Activated naive CD4-positive, alpha-beta T cell treated with Interleukin-2 at 50 U/mL for 16 hours (primary cell): Measurements from ENCODE around the gene GID8.
A peak's percentile ranks its signal among the peaks of the same experiment; 100 is the strongest.
"Not testable (repeated sequence)": the region's sequence is repeated elsewhere in the genome, so short reads cannot be mapped to it uniquely, and the experiment has no call there.

Experiments used
- DNase-seq: peaks from one replicate; pipeline ENCODE4 v3.0.0-alpha.2; 2020

Gene GID8

DNA sequence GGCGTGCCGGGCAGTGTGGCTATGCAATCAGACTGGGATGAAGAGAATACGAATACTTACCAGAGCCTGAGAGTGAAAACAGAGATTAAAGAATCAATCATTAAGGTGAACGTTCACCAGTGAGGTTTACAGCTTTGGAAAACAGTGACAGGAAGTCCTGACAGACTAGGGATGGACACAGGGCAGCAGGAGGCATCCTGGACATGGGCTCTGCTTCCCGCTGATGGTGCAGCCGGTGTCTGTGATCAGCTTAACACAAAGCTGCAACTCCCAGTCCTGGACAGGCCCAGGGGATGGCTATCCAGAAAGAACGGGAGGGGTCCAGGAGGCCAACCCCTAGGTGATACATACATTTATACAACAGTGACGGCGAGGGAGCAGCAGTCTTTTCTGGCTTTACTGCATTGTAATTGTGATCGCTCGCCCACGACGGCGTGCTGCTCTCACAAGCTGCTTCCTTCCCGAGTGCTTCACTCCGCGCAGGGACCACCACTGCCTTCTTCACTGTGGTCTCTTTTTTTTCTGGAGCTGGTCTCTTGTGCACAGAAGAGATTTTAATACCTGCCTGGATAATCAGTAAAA lies 32.3 kb upstream of the GID8 start:
- DNase-seq: no peak

DNA sequence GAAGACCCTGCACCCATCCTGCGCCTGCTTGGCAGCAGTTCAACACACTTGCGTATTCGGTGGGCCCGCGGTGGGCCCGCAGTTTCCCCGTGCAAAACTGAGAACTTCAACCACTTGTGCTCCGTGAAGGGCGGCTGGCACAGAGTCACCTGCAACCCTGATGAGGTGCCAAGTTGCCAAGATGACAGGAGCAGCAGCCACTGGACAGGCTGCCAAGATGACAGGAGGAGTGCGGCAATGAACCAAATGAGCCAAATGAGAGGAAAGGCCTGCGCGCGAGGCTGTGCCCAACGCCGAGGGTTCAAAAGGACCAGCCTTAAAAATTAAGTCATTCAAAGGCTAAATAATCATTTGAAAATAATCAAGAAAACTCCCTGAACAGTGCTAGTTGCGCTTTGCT lies 31.7 kb upstream of the GID8 start:
- DNase-seq: no peak

DNA sequence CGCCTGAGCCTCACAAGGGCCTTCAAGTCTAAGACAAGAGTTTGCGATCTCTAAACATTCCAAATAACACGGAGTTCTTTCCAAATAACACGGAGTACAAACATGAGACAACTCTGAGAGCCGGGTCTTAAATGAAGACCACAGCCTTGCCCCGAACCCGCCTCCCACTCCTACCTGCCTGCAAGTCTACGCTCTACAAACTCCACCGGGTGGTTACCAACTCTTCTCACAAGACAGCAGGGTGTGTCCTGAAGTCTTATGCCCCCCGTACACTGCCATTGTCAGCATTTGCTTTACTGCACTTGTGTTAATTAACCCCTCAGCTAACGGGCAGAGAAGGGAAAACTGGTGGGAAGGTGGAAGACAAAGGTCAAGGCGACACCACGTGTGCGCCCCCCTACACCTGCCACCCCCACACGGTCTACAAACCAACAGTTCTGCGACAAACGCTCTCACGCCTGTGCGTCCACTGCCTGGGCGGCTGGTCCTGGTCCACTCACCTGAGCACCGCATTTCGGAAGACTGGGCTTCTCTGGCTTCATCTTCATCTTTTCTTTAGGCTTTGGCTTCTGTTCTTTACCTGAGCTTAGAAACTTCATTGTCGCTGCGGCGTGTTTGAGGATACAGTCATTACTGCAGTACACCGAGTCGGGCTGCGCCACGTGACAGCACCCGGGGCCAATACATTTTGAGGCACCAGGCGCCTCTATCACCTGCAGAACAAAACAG lies 31.1 kb upstream of the GID8 start:
- DNase-seq: no peak

DNA sequence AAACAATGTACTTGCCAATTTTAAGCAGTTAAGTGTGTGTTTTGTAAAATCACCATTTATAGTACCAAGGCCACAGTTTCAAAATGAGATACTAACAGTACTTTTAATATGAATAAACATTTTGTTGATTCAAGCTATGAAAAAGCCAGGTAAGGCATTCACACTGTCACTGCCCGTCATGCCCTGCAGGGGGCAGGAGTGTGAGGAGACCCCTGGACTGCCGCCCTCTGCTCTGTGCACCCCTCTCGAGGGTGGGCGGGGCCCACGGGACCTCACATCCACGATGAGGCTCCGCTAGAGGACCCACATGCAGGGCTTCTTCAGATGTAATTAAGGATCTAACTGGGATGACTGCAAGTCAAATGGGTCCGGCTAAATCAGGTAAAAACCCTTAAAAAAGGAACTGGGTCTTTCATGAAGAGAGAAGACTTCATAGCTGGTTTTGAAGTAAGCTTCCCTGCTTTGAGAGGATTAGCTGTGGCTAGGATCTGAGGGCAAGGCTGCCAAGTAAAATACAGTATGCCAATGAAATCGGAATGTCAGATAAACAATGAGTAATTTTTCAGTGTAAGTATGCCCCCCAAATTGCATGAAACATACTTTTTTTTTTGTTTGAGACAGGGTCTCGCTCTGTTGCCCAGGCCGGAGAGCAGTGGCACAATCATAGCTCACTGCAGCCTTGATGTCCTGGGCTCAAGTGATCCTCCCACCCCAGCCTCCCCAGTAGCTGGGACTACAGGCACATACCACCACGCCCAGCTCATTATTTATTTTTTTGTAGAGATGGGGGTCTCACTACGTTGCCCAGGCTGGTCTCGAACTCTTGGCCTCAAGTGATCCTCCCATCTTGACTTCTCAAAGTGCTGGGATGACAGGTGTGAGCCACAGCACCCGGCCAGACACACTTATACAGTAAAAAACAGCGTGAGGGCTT lies 30.3 kb upstream of the GID8 start:
- DNase-seq: peak; percentile 40

DNA sequence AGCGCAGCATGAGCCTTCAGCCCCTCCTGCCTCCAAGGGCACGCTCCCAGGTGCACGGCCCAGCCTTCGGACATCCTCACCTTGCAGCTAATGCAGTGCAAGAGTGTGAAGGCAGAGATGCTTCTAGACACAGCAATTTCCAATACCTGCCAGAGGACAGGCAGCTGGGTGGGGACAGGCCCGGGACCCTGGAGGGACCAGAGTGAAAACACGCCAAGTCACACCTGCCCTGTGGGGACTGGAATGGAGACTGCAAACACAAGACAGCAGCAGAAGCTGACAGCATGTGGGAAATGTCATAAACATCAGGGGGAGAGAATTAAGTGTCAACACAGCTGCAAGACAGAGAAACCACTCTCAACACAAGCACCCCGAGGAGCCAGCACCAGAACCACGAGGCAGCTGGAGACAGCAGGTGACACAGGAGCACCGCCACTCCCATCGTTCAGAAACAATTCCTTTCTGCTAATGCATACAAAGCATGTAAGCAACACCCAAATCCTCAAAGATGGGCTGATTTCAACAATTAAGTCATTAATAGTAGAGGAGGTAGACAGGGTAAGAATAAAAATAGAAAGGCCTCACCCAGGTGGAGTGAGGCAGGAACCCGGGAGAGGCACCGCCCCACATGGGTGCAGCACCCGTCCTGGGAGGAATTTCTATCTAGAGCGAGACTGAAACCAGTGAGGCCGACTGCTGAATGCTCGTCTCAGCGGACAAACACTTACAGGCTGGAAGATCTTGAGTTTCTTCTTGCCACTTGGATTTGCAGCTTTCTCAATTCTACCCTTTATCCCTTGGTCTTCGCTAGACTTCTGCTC lies 28.8 kb upstream of the GID8 start:
- no peak for DNase-seq

DNA sequence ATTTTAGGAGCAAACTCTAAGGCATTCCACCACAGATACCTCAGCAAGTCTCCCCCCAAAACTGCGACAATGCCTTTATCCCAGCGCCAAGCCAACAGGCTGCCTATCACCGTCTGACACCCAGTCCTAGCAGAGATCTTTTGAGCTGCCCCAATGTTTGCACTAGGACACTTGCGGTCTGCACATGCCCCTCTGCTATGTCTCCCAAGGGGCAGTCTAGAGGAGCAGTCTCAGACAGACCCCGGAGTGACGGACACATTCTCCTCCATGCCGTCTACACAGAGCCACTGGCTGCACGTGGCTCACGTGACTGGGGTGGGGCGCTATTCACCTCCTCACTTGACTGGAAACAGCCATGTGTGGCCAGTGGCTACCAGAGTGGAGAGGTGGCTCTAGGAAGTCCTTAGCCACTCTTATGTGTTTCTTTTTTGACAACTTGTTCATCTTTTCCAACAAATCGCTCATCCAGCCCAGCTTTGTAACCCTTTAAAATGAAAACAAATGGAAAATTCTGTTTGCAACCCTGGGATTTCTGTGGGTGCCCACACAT lies 27.7 kb upstream of the GID8 start:
- no peak for DNase-seq

DNA sequence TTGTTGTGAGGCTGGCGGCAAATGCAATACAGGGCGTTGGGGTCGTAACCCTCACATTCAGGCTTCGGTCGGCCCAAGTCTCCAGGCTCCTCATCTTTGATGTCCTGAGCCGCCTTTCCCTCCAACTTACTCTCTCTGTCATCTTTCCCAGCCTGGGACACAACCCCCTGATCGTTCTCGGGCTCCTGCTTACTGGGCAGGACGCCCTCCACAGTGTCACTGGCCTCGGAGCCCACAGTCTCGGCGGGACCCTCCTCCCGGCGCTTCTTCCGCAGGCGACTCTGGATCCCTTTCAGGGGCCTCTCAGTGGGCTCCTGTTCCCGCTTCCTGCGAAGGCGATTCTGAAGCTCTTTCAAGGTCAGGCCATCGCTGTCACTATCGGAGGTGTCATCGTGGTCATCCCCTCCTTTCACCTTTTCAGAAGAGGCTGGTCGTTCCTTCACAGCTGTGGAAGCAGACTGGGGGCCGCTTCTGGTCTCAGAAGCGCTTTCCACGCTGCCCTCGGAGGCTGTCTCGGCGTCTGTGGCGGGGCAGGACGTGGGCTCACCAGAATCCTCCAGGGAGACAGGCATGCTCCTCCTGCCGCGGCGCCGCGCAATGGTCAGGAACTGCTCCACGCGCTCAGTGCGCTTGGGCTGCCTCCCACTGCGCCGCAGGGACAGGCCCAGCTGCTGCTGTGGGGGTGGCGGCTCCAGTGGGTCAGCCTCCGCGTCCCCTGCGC lies 27.0 kb upstream of the GID8 start:
- DNase-seq: no peak

DNA sequence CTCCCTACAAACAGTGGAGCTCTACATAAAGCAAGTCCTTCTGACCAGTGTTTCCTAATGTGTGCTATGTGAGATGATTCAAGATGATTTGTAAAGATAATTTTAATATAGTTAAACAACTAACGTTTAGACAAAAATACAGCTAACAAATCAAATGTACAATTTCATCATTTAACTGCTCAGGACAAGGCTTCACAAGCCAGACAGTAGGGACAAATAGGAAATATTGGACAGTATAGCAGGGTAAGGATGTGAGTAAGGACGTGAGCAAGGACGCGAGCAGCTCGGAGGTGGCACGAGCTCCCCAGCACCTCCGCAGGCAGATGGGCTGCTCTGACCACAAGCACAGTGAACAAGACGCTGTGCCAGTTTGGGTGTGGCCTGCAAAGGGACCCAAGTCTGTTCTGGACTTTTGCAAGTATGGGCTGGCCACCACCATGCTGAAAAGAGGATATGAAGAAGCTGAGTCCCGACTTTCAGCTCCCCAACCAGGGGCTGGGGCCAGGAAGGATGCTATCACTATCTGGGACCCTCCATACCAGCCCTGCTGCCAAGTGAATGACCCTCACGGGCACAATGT lies 26.2 kb upstream of the GID8 start:
- no peak for DNase-seq

DNA sequence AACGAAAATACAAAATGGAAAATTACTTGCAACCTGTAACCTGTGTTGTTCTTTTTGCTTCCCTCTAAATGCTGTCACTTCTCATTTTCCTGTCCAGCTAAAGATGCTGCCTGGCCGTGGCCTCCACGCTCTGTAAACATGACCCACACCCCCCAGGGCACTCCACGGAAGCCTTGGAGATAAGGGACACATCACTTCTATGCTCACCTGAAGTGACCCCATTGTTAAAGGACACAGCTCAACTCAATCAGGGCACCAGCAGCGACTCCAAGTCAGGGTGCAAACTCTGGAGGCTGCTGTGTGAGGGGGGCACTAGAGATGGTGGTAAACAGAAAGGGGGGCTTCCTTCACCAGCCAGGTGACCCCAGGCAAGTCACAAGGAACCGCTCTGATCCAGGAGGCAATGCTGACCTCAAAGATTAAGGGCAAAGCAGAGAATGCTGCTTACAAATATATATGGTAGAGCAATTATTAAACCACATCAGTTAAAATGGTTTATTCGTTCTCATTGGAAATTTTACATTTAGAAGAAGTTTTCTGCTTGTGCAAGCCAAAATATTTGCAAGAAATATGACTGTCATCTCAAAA lies 24.8 kb upstream of the GID8 start:
- DNase-seq: no peak

DNA sequence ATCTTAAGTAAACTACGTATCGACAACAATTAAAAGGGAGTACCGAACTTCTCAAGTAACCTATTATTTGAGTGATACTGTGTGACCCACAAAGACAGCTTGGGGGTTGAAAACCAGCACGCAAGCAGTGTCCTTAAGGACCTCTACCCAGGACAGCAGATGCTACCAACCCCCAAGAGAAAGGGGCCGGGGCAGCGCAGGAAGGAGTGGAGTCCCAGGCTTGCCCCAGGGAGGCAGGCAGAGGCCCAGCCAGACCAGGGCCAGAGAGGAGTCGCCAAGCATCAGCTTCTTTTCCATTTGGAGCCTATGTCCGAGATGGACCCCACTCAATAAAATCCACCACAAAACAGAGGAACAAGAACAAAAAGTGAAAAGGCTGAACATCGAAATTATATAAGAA lies 23.5 kb upstream of the GID8 start:
- no peak for DNase-seq

DNA sequence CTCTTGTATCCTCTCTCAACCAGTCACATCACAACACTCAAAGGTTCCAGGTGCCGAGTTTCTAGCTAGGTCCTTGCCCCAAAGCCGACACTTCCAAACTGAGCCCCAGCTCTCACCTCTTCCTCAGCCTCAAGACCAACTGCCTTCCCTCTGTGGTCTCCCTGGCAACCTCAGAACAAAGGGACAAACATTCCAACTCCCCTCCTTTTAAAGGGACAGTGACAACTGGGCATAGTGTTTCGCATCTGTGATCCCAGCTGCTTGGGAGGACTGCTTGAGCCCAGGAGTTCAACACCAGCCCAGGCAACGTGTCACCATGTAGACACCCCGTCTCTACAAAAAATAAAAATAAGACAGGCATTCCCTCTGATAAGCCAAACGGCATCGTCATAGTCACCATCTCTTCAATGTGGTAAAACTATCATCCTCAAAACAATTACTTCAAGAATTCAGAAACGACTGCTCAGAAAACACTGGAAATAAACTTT lies 22.9 kb upstream of the GID8 start:
- no peak for DNase-seq

DNA sequence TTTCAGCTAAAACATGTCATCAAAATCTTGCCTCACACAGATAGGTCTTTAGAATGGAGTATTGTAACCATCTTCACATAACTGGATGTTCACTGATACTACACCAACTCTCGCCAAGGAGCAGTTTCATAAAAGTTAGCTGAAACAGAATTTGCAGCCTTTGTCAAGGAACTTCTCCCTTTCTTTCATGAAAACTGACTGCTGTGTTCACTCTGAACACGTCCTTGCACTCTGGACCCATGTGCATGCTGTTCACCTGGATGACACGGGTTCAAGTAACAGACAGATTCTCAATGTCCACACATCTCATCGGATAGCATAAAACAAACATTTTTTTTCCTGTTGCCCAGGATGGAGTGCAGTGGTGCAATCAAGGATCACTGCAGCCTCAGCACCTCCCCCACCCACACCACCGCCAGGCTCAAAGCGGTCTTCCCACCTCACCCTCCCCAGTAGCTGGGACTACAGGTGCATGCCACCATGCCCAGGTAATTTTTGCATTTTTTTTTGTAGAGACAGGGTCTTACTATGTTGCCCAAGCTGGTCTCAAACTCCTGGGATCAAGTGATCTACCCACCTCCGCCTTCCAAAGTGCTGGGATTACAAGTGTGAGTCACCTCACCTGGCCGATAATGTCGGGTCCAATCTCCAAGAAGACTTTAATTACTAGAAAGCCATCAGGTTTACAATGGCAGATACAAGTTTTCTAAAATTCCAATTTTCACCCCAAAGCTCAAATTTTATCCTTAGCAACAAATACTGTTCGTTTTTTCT lies 21.1 kb upstream of the GID8 start:
- no peak for DNase-seq

DNA sequence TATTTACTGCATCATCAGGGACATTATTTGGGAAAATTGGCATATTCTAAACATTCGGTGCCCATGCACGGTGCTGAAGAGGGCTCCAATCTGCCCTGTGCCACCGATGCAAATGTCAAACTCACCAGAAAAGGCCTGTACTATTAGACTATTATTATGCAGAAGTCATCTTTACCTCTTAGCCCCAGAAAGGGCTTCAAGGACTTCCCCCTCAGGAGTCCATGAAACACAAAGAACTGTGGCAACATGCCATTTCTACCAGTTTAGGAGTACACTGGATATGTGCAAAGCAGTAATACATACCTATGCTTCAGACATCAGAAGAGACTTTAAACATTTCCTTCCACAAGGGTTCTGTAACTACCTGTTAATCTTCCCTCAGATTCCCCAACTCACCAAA lies 20.2 kb upstream of the GID8 start:
- DNase-seq: no peak

DNA sequence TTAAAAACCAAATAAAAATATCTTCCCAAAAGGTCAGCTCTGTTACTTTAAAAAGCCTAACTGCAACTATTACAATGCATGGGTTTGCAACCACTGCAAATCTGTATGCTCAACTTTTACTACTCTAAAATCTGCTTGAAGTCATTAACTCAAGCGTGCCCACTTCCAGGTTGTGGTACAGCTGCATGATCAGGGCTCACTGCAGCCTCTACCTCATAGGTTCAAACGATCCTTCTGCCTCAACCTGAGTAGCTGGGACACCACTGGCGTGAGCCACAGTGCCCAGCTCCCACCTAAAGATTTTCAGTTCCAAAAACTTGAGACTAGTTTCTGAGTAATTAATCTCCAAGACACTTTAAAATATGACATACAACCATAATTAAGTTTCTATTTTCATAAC lies 19.8 kb upstream of the GID8 start:
- peak; percentile 44 for DNase-seq

DNA sequence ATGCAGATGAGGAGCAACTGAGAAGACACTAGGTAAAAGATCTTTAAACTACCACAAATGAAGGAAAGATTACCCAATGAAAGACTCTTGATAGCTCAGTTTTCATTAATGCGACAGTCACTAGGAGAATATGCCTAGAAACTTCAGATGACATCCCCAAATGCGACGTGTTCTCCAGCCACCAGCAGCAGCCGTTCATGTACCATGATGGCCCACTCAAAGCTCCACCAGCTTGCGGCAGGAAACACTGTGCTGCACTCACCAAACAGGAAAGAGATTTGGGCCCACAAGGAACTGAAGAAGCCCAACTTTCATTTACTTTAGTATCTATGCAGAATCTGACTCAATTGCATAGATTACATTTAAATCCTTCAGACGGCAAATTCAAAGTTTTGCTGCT lies 19.1 kb upstream of the GID8 start:
- peak; percentile 60 for DNase-seq

DNA sequence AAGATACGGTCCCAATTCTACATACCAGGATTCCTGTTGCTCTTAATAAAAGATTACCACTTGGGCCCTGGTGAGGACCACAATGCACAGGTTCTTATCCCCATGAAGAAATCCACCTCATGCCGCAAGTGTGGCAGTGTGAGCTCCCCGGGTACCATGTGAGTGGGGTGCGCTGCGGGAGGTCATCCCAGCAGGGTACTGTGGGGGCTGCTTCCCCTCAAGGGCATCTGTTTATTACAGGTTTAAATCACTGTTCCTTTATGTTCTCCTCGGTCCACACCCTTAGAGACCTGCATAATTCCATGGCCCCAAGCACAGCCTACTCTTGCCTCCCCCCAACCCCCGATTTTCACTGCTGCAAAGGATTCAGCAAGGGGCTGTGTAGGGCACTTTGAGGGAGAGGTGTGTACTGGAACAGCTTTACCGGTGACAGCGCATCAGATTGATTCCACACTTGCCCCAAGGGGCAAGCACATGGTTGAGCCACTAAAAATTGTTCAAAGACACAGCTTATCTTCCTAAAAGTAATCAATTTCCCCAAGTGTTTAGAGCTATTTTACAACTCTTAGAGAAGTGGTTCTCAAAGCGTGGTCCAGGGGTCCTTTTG lies 17.8 kb upstream of the GID8 start:
- DNase-seq: no peak

DNA sequence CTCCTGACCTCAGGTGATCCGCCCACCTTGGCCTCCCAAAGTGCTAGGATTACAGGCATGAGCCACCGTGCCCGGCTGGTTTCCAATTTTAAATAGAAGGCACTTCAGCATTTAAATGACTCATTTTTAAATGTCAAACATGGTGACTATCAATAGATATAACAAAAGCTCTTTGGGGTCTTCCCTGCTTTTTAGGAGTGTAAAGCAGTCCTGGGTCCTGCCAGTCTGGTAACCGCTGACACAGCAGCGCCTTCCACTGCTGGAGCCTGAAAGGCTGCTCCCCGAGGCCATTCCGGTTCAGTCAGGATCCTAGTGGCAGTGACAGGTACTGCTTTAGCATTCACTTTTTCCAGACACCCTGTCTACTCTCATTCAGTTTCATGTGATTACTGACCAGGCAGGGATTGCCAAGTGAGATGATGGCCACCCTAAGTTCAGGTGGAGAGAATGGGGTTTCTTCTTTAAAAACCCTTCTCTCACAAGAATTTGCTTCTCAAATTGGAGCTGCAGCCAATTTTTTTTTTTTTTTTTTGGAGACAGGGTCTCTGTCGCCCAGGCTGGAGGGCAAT lies 16.7 kb upstream of the GID8 start:
- peak; percentile 66 for DNase-seq

DNA sequence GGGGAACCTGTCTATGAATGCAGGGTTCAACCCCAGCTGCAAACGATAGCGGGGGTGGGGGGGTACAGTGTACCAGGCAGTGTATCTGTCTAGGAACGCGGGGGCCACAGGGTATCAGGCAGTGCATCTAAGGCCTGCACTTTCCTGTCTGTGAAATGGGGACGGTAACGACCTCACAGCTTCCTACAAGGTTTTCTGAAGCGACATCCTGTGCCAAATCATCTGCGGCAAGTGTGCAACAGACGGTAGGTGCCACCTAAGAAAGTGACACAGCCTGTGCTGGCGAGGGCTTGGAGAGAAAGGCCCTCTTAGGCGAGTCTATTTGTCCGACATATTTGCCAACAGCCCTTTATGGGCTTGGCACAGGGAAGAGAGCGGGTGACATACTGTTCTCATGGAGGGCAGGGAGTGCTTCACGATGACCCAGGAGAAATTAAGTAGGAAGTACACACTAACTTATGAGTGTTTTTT lies 15.5 kb upstream of the GID8 start:
- peak; percentile 59 for DNase-seq

DNA sequence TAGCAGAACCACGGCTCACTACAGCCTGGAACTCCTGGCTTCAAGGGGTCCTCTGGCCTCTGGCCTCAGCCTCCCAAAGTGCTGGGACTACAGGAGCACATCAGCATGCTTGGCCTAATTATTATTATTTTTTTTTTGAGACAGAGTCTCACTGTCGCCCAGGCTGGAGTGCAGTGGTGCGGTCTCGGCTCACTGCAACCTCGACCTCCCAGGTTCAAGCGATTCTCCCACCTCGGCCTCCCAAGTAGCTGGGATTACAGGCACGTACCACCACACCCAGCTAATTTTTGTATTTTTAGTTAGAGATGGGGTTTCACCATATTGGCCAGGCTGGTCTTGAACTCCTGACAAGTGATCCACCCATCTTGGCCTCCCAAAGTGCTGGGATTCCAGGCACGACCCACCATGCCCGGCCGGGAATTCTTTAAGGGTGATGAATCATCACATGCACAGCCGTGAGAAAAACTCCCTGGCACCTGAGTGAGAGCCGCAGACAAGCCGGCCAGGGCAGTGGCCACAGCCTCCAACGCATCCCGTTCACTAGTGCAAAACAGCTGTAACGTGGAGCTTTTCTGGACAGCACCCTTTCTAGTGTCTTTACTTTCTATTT lies 14.8 kb upstream of the GID8 start:
- DNase-seq: not testable (repeated sequence)
